GM18519 (cell line): Measurements from ENCODE around the gene EIF3M.
"Not testable (repeated sequence)": the region's sequence is repeated elsewhere in the genome, so short reads cannot be mapped to it uniquely, and the experiment has no call there.

ENCODE experiments used
- ATAC-seq: cut with Tn5 transposase; IDR thresholded peaks from one replicate; pipeline ENCODE4 v1.9.1; 2021; ENCODE audit warnings: mild to moderate bottlenecking, moderate library complexity; ENCODE audit not compliant: unreplicated experiment, low FRiP score

Gene EIF3M

DNA sequence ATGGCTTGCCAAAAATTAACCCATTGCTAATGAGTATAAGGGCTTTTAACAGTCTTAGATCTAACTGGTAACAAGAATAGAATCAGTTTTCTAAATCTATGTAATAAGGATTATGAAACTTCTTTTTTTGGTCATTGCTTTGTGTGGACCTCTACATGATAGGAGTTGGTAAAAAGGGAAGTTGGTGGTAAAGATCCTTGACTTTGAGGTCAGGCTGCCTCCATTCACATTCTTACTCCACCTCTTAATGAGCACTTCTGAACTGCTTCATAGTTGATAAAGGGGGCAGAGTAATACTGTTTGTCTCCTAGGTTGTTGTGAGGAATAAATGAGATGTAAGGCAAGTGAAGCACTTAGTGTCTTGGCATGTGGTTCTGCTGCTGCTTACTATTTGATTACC lies 10.6 kb downstream of the EIF3M start:
- no peak for ATAC-seq

DNA sequence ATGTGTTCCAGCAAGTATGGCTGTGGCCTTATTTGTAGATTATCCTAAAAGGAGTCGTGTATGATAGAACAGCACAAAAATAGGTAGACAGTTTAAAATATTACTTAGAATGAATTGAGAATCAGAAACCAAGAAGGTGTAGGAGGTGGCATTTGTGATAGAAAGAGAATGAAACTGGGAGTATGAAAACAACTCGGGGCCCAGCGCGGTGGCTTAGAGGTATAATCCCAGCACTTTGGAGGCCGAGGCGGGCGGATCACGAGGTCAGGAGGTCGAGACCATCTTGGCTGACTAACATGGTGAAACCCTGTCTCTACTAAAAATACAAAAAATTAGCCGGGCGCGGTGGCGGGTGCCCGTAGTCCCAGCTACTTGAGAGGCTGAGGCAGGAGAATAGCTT lies 12.5 kb downstream of the EIF3M start:
- ATAC-seq: not testable (repeated sequence)

- ATAC-seq: no peak
These were observed 14.3 kb downstream of the EIF3M start for GRCh38 chr11:32597921-32598320.

- ATAC-seq: no peak
These were observed 19.2 kb downstream of the EIF3M start for GRCh38 chr11:32602657-32603415.

DNA sequence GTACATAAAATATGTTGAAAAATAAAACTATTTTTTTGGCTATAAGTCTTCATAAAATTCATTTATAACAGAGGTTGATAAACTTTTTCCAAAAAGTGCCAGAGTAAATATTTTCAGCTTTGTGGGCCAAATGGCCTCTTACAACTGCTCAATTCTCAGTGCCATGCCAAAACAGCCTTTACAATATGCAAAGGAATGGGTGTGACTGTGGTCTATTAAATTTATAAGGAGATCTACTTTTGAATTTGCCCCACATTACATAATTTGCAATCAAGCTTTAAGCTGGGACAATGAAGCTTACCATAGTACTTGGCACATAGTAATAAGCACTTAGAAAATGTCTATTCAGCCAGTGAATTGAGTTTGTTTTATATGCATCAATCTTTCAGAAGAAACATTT lies 22.6 kb downstream of the EIF3M start:
- no peak for ATAC-seq

DNA sequence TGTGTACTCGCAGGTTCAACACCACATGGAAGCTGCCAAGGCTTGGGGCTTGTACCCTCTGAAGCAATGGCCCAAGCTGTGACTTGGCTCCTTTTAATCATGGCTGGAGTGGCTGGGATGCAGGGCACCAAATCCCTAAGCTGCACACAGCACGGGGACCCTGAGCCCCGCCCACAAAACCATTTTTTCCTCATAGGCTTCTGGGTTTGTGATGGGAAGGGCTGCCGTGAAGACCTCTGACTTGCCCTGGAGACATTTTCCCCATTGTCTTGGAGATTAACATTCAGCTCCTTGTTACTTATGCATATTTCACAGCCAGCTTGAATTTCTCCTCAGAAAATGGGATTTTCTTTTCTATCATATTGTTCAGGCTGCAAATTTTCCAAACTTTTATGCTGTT lies 25.2 kb downstream of the EIF3M start:
- not testable (repeated sequence) for ATAC-seq

DNA sequence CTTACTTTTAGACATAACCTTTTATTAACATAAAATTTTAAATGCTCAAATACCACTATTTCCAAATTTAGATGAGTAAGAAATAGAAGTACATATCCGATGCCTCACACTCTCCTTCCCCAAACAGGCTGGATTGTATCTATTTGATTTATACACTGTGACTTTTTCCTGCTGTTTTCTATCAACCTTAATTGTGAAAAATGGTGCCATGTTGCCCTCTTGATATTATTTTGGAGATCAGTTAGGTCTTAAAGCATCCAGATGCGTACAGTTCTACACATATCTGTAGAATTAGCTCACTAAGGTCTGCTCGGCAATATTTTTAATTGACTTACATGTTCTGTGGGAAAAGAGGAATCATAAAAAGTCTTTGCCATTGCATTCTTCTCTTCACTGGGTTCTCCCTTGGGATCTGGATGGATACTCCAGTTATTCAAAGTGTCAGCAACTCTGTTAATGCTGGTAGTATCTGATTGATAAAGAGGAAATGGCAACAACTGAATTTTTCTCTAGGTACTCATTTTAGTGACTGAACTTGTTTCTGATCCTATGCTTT lies 27.2 kb downstream of the EIF3M start:
- no peak for ATAC-seq

DNA sequence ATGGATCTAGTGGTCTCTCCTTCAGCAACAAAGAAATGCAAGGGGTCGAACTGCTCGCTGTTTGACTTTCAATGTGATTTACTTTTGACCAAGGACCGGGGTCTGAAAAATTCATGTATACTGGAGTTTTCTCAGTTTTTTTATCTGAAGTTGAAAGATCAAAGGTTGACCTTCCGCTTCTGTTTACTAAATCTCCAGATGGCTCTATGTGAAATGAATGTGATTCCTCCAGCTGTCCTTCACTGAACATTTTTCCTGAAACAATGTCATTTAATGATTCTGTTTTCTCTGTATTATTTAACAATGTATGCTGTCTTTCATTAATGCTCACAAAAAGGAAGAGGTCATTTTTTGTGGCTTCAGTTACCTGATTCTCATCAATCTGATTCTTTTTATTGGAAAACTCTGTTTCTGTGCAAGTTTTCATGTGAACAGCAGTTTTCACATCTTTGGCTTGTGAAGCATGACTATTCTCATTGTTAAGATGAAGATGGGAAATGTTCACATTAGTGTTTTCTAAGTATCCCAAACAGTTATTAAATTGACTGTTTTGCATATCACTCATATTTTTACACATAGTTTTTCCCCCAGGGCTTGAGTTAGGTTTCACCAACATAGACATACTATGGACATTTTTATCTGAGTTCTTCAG lies 30.0 kb downstream of the EIF3M start:
- ATAC-seq: no peak

GRCh38 chr11:32615422-32615821 lies 31.8 kb downstream of the EIF3M start:
- no peak for ATAC-seq

- ATAC-seq: no peak
These were observed 33.3 kb downstream of the EIF3M start for GRCh38 chr11:32616903-32617302.

- no peak for ATAC-seq
These were observed 47.2 kb downstream of the EIF3M start for GRCh38 chr11:32630844-32631243.

- no peak for ATAC-seq
These were observed 52.2 kb downstream of the EIF3M start for GRCh38 chr11:32635819-32636218.

GRCh38 chr11:32641361-32641760 lies 57.7 kb downstream of the EIF3M start:
- no peak for ATAC-seq

- ATAC-seq: no peak
These were observed 59.9 kb downstream of the EIF3M start for GRCh38 chr11:32643526-32643925.
